Measurements from ENCODE around the gene FOXC1.

GRCh38 chr6:1593958-1594314 is 15.8 kb upstream of the FOXC1 start:
- TF ChIP-seq GATA2 (IDR thresholded peaks at IDR 0.05; ENCODE audit: low read depth, low read length) = no peak
- TF ChIP-seq GATA3 (IDR thresholded peaks at IDR 0.05; ENCODE audit: low read depth, low read length) = no peak

Data from SH-SY5Y (cell line).